Esophagus squamous epithelium (tissue), 4 donors: ENCODE data around the gene AP1S1.

Experiments used
- CTCF ChIP-seq, 6 experiments: fragments of 450-650 bp in 4 of 6; fragments of 200-600 bp in 2 of 6; sonication (generic) in 2 of 6; IDR thresholded peaks; one replicate each; pipeline ENCODE4 v1.5.1; 2016 to 2019; ENCODE audit warnings: antibody characterized with exemption in 6 of 6, mild to moderate bottlenecking in 4 of 6, moderate library complexity in 4 of 6
- POLR2A ChIP-seq, 4 donors: fragments of 450-650 bp; IDR thresholded peaks; one replicate each; pipeline ENCODE4 v1.6.1; 2017; ENCODE audit warnings: antibody characterized with exemption in 4 of 4, mild to moderate bottlenecking in 4 of 4, moderate library complexity in 3 of 4

GRCh38 chr7:101195884-101196283 lies 41.6 kb downstream of the AP1S1 start:
- TF ChIP-seq CTCF (IDR thresholded peaks at IDR 0.05) (no peak), POLR2A (IDR thresholded peaks at IDR 0.05) (no peak)
